ENCODE measurements around the gene XPO6.
"Not testable (repeated sequence)": the region's sequence is repeated elsewhere in the genome, so short reads cannot be mapped to it uniquely, and the experiment has no call there.

XPO6 gene

GRCh38 chr16:28149011-28149888, 62.5 kb downstream of the XPO6 start:
- DNase-seq, result no peak

- no peak for DNase-seq
Measured at GRCh38 chr16:28146536-28146935, 65.2 kb downstream of the XPO6 start.

- DNase-seq, result no peak
Measured at GRCh38 chr16:28145796-28146195, 66.0 kb downstream of the XPO6 start.

GRCh38 chr16:28140788-28141618, 70.8 kb downstream of the XPO6 start:
- peak; percentile 69 for DNase-seq

GRCh38 chr16:28139530-28139929, 72.2 kb downstream of the XPO6 start:
- DNase-seq, result no peak

- peak; percentile 35 for DNase-seq
Measured at GRCh38 chr16:28136751-28137434, 74.9 kb downstream of the XPO6 start.

- no peak for DNase-seq
Measured at GRCh38 chr16:28133666-28134065, 78.1 kb downstream of the XPO6 start.

GRCh38 chr16:28131743-28132393, 79.9 kb downstream of the XPO6 start:
- DNase-seq, result no peak

GRCh38 chr16:28131181-28131580, 80.6 kb downstream of the XPO6 start:
- no peak for DNase-seq

GRCh38 chr16:28130099-28131088, 81.4 kb downstream of the XPO6 start:
- DNase-seq, result no peak

- no peak for DNase-seq
Measured at GRCh38 chr16:28126684-28127620, 84.8 kb downstream of the XPO6 start.

GRCh38 chr16:28125592-28125991, 86.2 kb downstream of the XPO6 start:
- no peak for DNase-seq

- DNase-seq, result no peak
Measured at GRCh38 chr16:28121527-28121926, 90.2 kb downstream of the XPO6 start.

- DNase-seq, result no peak
Measured at GRCh38 chr16:28120754-28121153, 91.0 kb downstream of the XPO6 start.

GRCh38 chr16:28118637-28119036, 93.1 kb downstream of the XPO6 start:
- DNase-seq, result no peak

GRCh38 chr16:28117168-28117565, 94.6 kb downstream of the XPO6 start:
- DNase-seq, result no peak

GRCh38 chr16:28115866-28116265, 95.9 kb downstream of the XPO6 start:
- DNase-seq, result not testable (repeated sequence)

- DNase-seq, result no peak
Measured at GRCh38 chr16:28112908-28113307, 98.9 kb downstream of the XPO6 start.

GRCh38 chr16:28110977-28111376, 100.8 kb downstream of the XPO6 start:
- DNase-seq, result no peak

GRCh38 chr16:28110479-28110878, 101.3 kb downstream of the XPO6 start:
- no peak for DNase-seq

Measured in activated gamma-delta T cell treated with Interleukin-2 at 50 U/mL for 16 hours (primary cell).